MV-4-11 (cell line): ENCODE data around the gene ARHGAP10.

ENCODE experiments used
- DNase-seq: peaks from one replicate; lab custom pipeline; 2025; lab: John Stamatoyannopoulos, UW

Gene ARHGAP10

DNA sequence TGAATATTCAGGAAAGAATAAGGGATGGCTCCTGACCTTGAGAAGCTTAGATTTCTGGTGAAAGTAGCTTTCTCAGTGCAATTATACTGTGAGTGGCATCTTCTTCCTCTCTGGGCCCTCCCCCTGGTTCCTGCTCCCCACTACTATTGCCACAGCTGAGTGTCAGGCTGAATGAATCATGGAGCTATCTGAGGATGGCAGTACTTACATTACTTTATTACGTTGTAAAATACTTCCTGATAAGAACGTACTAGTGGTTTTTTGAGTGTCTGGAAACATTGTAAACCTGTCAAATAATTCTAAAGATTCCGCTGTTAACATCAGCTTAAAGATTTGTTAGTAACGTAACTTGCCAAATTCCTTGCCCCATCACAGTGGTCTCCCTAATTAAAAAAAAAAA, 36.2 kb downstream of the ARHGAP10 start:
- DNase-seq, result peak; percentile 78

DNA sequence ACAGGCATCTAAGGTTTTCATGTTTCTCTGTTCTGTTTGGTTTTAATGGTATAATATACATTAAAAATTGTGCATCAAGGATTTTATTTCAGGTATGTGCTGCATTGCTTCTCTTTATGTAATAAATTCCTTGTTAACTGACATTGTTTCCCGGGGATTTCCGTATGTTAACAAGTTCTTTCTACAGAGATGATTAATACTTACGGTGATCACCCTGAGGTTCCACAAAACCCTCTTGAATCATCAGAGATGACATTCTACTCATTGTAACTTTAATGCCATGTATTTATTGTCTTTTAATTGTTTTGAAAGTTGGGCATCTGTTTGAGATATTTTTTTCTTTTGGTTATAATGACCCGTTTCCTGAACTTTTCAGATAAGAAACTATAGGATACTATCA, 37.5 kb downstream of the ARHGAP10 start:
- DNase-seq, result no peak

DNA sequence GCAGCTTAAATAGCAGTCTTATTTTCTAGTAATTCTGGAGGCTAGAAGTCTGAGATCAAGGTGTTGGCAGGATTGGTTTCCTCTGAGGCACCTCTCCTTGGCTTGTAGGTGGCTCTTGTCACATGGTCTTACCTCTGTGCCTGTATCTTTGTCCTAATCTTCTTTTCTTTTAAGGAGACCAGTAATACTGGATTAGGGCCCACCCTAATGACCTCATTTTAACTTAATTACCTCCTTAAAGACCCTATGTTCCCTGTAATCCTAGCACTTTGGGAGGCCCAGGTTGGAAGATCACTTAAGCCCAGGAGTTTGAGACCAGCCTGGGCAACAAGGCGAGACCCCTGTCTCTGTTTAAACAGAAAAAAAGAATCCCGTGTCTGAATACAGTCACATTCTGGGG, 38.9 kb downstream of the ARHGAP10 start:
- DNase-seq, result no peak

DNA sequence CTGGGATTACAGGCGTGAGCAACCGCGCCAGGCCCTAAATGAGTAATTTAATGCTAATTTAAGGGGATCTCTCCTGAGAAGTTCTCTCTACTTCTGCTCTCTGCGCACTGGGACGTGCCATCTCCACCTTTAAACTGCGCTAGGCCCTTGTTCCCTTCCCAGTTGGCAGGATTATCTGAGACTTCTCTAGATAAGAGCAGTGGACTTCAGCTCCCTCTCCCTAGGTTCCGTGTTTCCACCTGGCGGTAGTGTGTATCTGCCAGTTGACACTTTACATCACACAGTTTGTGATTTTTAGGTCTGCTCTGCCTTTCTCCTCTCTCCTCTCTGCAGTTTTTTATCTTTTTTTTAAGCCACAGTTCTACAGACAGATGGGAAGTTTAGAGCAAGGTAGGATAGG, 40.2 kb downstream of the ARHGAP10 start:
- no peak for DNase-seq

DNA sequence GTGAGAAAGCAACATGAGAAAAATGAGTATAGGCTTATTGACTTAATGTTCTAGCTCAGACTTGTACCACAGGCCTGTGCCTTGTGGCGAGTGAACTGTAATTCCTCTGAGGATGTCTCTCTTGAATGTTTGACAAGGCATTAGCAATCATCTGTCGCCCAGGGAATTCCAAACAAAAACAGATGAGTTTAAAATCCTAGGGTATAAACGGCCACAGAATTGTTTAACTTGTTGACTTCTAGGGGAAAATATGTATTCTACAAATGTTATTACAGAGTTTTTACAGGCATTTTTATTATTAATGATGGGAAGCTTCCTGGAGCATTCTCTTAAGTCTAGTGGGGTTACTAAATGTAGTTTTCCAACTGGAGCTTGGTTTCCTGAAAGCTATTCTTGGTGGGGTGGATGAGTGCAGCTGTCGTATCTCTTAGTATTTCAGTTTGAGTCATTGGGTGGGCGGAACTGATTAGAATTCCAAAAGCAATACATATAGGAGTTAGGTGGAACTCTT, 40.6 kb downstream of the ARHGAP10 start:
- DNase-seq, result no peak

DNA sequence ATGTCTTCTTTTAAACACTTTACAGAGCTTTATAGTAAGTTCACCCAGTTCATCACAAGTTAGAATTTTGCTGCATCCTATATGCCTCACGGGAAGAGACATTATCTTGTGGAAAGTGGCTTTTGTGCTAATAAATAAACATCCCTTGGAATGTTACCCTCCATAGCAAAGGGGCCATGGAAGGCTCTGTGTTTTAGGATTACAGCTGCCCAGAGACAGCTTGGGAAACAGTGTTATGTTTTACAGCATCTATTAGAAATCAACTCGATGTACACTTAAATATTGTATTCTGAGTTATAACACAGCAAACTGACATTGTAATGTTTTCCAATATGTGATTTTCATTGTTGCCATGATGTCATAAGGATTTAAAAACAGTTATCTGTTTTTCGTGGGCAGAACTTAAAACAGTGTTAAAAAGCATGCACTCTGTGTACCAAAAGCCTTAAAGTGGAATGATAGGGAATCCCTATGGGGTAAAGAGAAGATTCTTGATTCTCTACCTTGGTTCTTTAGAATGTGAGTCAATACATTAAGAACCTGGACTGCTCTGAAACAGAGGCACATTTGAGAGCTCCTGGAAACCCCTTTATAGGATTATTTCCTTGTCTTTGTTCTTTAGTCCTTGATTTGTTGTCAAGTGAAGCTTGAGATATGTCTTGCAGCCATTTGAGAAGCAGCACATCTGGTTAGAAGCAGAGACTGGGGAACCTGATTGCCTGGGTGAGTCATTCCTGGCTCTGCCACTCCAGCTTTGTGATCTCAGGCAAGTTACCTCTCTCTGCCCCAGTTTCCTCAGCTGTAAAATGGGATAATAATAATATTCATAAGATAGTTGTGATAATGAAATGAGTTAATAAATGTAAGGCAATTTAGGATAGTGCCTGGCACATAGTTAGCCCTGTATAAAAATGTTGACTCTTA, 41.6 kb downstream of the ARHGAP10 start:
- DNase-seq, result no peak

DNA sequence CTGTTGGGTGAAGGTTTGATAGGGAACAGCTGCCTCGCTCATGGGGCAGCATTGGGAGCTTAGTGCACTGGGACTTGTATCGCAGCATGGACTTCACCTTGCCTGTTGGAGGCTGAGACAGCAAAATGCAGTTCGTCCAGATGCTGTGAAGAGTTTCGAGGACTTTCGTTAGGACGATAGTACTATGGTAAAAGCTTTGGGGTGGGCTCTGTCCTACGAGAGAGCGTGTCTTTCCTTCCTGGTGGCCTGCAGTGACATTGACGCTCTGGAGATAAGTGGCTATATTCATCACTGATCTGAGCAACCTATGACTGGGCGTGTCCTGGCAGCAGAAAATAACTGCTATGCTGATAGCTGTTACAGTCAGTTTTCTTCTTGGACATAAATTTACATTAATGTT, 44.8 kb downstream of the ARHGAP10 start:
- no peak for DNase-seq

DNA sequence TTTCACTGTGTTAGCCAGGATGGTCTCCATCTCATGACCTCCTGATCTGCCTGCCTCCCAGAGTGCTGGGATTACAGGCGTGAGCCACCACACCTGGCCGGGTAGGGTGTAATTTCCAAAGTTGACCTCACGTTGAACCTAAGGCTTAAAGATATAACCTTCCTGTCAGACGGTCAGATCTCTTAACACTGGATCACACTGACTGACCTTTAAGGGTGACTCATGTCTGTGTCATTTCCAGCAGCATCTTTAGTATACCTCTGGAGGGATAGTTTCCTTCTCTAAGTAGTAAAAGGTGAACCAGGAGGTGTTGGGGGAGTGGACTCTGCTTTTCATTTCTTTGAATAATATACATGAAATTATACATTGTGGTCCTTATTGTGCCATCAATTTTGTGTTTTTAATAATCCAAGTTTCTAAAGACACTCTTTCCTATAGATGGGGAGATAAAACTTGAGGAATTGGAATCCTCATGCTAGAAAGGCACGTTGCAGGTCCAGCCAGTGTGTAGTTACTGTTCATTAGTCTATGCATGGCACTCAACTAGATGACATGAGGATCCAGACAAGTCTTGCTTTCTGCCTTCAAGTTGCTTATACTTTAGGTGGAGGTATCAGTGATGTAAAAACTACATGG, 45.7 kb downstream of the ARHGAP10 start:
- DNase-seq, result no peak

DNA sequence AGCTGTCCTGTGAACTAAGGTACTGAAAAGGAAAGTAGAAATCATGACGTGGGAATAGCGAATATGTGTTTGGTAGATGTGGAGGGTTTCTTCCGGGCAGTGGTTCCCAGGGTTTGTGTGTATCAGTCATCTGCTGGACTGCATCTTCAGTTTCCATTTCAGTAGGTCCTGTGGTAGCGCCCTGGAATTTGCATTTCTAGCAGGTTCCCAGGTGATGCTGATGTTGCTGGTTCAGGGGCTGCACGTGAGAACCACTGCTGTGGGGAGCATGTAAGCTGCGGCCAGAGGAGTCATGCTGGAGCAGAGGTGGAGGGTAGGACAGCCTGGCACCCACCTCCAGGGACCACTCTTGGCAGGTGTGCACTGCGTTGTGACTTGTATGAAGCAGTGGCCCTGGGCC, 47.1 kb downstream of the ARHGAP10 start:
- DNase-seq, result no peak

DNA sequence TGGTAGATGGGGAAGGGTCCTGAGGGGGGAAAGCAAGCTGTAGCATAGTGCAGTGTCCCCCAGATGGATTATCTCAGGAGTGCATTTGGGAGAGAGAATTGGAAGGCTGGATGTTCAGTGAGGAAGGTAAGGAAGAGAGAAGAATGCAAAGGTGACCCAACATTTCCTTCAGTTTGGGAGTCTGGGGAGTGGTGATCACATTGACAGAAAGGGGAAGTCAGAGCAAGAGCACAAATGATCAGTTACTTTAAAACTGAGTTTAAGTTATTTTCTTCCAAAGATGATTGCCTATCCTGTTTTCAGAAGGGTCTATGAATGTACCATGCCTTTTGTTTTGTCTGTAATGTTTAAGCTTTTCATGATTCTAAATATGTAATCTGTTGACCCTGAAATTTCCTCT, 47.6 kb downstream of the ARHGAP10 start:
- peak; percentile 22 for DNase-seq

DNA sequence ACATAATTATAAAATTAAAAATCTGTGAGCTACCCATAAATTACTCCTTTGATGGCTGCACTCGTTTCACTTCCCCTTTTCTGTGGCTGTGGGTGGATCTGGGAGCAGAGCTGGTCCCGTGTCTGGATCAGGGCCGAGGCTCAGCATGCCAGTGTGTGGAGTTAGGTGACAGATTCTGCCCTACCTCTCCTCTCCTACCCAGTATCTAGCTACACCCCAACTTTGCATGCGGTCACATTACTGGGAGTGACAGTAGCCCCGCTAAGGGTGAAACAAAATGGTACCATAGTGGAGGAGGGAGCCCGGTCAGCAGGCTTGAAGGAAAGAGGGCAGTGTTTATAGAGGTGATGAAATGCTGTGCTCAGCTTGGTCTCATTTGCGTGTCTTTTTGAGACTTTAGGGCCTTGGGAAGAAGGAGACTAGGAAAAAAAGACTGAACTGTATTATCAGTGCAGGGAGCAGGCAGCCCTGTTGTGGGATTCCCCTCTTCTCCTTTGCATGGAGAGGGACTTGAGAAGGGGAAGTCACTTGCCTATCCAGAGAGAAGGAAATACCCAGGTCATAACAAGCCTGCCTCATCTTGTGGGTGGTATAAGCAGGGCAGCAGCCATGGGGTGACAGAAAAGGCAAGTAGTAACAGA, 48.4 kb downstream of the ARHGAP10 start:
- DNase-seq, result peak; percentile 85

DNA sequence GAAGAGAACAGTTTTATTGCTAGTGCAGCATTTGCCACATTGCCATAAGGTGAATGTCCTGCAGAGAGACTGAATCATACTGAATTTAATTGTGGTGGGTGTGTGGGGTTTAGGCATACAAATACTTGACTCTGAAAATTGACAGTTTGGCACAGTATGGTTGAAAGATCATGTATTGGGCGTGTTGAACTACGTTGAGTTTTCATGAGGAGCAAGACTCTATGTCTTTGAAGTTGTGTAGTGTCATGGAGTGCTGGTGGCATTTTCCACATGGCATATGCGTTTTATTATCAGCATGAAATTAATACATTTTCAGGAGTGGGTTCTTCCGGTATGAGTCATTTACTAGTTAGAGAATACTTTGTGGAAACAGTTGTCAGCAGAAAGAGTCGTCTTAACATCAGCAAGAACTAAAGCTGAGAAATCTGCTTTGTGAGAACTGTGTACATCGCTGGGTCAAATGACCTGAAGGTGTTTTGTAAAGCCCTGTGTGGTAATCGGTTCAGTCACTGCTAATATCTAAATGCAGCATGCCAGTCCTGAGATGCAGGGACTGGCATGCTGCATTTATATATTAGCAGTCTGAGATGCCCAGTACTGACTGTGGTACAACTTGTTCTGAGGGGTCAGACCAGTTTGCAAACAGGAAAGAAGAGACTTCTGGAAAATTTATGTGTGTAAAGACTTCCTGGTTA, 50.3 kb downstream of the ARHGAP10 start:
- peak; percentile 12 for DNase-seq

DNA sequence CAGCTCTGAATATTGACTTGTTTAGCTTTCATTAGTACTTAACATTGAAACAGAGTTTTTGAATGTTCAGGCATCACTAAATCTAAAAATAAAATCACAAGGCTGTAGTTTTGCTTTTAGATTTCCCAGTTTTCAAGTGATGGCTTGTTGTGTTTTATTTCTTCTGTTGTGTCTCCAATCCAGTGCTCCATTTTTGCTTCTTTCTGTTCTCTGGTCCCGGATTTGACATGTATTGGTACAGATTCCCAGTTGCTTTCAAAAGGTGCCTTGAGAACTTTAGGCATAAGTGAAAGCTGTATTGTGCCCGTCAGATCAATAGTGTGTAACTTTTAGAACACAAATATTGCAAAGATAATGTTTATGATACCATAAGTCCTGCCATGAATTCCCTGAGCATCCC, 53.2 kb downstream of the ARHGAP10 start:
- DNase-seq, result no peak

DNA sequence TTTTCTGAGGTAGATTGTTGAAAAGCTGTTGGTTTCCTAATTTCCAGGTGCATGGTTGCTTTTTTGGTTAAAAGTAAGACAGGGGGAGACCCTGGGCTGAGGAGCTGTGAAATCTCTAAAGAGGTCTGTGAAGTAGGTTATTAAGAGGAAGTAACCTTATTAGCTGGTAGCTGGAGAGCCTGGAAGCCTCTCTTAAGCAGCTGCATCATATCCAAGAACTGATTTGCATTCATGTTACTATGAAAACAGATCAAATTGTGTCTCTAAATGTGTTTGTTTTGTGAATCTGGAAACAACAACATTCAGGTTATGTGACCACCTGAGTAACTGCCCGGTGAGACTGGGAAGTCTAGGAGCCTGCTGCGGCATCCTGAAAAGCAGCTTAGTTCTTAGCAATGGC, 54.1 kb downstream of the ARHGAP10 start:
- DNase-seq, result peak; percentile 40

DNA sequence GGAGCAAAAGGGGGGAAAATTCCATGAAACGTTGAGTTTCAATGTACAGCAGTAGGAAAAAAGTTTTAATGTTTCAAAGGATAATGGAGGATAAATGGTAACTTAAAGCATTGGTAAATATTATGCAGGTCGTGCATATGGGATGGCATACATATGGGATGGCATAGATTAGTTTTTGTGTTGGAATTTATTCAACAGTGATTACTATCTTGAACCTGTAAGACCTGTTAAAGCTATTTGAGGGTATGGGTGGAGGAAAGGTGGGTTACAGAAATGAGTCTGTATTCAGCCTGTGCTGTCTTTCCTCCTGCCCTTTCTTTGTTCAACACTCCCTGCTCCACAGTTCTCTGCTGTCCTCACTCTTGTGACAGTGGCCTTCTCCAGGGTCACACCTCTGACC, 54.6 kb downstream of the ARHGAP10 start:
- no peak for DNase-seq

DNA sequence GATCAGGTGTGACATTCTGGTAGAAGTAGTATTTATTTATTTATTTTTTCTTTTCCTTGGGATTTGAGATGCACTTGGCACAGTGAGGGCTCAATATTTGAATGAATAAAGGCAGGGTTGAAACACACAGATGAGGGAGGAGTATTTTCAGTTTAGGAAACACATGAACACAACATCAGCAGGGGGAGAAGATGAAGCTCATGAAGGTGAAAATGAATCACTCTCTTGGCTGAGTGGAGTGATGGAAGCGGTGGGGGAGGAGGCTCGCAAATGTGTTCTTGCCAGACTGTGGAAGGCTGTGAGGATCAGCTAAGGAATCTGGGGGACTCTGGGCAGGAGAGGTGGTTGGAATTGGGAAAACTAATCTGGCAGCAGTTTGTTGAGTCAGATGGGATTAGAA, 55.3 kb downstream of the ARHGAP10 start:
- no peak for DNase-seq

DNA sequence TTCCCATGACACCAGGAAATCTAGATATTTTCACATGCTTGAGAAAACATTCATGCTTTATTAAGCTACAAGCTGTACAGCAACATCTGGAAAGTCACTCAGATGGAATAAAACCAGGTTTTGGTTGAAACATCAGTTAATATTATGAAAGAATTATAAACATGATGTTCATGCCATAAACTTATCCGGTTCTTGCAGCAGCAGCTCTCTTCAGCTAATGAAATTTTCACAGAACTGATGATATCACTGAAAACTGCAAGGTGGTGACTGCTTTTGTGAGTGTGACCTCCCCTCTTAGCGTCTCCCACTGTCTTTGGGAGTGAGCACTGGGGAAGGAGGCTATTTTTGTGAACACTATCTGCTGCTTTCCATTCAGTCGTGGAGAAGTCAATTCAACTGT, 56.9 kb downstream of the ARHGAP10 start:
- no peak for DNase-seq

DNA sequence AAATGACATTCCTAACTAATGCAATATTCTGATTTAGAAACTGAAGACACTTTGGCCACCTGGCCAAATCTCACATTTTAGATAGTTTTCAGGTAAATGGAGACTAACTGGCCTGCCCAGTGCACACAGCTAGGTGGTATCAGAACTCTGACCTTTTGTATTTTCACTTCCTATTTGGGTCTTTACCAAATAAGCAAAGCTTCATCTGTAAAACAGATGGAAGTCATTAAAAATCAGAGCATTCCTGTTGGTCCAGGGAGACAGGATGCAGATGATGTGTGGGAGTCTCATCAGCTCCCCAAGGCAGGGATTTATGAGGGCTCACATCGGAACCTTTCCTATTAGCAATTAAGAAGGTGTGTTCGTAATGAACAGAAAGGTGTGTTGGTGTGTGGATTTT, 57.7 kb downstream of the ARHGAP10 start:
- no peak for DNase-seq

DNA sequence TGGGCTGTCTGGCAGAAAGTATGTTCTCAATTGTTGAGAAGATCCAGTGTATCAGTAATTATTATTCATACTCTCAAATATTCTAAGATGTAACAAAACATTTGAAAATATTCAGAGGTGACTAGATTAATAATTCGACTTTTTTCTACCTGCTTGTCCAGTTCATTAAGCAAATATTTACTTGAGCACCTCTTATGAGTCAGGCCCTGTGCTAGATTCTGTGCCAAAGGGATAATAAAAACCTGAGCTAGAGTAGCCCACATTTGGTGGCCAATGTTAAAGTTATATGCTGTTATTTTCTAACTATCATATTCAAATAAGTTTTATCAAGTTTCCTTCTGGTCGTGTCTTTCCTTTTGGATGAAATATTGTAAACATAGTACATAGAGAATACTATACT, 58.5 kb downstream of the ARHGAP10 start:
- DNase-seq, result no peak

DNA sequence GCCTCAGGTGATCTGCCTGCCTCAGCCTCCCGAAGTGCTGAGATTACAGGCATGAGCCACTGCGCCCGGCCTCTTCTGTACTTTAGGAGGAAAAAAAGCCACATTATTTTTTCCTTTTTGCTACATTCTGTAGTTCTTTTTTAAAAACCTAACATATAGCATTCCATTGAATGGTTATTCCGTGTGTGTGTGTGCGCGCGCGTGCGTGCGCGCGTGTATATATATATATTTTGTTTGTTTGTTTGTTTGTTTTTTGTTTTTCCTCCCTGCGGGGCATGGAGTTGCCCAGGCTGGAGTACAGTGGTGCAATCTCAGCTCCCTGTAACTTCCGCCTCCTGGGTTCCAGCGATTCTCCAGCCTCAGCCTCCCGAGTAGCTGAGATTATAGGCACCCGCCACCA, 59.5 kb downstream of the ARHGAP10 start:
- no peak for DNase-seq

DNA sequence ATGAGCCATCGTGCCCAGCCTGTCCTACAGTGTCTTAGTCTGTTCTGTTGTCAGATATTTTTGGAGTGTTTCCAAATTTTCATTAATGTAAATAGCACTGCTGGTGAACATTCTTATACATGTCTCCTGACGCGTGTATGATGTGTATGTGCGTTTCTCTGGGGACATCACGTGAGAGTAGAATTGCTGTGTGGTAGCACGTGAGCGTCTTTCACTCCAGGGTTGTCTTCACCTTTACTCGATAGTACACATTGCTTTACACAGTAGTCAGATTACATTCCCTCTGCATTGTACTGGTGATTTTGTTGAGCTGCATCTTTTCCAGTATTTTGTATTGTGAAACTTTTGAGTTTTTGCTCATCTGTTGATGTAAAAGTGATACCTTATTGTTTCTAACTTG, 60.0 kb downstream of the ARHGAP10 start:
- no peak for DNase-seq

DNA sequence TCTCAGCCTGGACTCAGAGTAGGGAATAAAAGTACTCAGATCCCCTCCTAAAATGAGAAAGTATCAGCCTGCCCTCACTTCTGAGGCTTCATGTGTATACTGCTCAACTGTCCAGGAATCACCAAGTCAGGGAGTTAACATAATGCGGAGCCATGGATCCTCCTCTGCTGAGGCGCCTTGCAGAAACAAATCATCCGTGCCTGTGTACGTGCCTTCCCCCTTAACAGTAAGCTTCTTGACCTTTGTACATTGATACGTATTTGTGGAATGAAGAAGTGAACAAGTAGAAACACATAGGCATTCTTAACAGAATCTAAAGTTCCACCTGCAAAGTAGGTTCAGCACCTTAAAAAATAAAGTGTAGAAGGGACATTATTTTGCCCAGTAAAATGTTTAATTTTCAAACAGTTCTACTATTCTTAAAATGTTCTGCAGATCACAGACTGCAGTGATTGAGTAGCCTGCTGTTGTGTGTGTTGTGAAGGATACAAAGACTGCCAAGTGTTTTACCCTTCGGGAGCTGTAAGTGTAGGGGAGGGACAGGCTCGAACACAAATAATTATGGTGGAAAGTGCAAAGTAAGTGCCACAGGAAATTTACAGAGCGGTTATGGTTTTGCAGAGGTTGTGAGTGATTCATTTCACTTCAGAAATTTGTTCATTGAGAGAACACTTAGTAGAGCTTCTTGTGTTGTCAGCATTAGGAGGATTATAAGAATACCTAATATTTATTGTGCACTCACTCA, 61.9 kb downstream of the ARHGAP10 start:
- no peak for DNase-seq
